HG03175 (cell line): ENCODE data around the gene PCSK6.

ENCODE experiments used
- ATAC-seq: cut with Tn5 transposase; IDR thresholded peaks from one replicate; pipeline ENCODE4 v1.9.1; 2021; ENCODE audit warnings: mild to moderate bottlenecking, moderate library complexity; ENCODE audit not compliant: unreplicated experiment

The PCSK6 gene

GRCh38 chr15:101449471-101450402 is 39.8 kb downstream of the PCSK6 start:
- ATAC-seq = no peak

- ATAC-seq = no peak
Observed at GRCh38 chr15:101448336-101448735, 41.2 kb downstream of the PCSK6 start.

- ATAC-seq = no peak
Observed at GRCh38 chr15:101447561-101448071, 41.9 kb downstream of the PCSK6 start.

- ATAC-seq = no peak
Observed at GRCh38 chr15:101447168-101447533, 42.4 kb downstream of the PCSK6 start.

GRCh38 chr15:101446518-101447167 is 42.9 kb downstream of the PCSK6 start:
- ATAC-seq = no peak

DNA sequence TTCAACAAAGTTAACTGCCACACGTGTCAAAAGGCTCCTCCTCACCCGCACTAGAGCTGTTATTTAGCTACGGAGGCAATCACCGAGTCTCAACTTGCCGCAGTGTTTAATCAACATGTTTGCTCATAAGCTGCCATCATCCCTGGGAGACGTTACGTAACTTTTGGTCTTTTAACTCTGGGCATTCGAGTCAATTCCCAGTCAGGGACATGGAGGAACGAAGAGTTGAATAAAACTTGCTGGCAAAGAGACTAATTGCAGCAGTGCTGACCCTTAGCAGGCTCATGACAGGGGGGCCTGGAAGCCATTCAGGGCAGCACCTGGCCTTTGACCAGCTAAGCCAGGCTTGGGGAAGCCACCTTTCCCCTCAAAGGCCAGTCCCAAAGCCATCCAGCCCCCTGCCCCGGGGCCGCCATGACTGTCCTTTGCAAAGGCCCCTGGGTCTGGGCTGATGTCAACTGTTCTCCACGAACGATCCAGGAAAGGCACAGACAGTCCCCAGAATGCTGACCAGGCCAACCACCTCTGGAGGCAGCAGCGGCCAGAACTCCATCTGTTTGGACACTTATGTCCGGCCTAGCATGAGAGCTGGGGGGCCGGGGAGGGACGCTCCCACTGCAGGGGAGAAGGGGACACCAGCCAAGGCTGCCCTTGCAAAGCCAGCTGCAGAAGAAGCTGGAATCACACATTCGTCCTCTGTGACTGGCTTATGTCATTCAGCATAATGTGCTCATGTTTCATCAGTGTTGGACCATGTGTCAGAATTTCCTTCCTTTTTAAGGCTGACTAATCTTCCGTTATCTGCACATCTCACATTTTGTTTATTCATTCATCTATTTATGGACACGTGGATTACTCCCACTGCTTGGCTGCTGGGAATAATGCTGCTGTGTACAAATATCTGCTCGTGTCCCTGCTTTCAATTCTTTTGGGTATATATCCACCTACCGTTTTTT is 43.7 kb downstream of the PCSK6 start:
- ATAC-seq = no peak

- no peak for ATAC-seq
Observed at GRCh38 chr15:101444807-101445508, 44.5 kb downstream of the PCSK6 start.

DNA sequence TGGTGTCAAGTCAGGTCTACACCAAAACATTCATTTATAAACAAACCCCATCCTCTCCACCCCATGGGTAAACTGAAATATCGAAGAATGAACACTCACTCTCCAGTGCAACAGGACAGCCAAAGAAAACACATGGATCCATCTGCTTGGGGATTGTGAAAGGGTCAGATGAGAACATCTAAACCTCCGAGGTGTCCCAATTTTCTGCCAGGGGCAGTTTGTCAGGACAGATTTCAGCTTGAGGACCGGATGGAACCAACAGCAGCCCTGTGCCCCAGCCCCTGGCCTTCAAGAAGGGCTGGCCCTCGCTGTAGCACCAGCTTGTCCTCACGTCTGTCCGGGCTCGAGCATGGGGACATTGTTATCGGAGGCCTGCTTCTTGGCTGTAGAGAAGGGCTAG is 45.5 kb downstream of the PCSK6 start:
- no peak for ATAC-seq

- ATAC-seq = no peak
Observed at GRCh38 chr15:101442272-101442671, 47.2 kb downstream of the PCSK6 start.

DNA sequence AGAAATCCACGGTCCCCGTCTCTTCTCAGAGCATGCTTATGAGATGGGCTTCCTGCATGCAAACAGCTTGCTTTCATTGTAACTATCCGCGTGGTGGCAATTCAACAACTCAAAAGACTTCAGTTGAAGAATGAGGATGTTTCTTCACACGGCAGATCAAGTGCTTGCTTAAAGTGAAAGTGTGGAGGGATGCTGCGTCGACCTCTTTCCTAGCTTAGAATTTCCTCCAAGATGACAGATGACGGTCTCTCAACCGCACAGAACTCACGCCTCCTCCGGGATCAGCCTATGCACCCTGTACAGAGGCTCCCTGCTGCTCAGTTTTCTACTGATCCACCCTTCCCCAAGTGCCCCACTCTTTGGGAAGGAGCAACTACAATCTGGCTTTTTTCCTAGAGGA is 47.8 kb downstream of the PCSK6 start:
- no peak for ATAC-seq

- ATAC-seq = no peak
Observed at GRCh38 chr15:101440846-101441590, 48.5 kb downstream of the PCSK6 start.

- ATAC-seq = no peak
Observed at GRCh38 chr15:101439920-101440319, 49.6 kb downstream of the PCSK6 start.

DNA sequence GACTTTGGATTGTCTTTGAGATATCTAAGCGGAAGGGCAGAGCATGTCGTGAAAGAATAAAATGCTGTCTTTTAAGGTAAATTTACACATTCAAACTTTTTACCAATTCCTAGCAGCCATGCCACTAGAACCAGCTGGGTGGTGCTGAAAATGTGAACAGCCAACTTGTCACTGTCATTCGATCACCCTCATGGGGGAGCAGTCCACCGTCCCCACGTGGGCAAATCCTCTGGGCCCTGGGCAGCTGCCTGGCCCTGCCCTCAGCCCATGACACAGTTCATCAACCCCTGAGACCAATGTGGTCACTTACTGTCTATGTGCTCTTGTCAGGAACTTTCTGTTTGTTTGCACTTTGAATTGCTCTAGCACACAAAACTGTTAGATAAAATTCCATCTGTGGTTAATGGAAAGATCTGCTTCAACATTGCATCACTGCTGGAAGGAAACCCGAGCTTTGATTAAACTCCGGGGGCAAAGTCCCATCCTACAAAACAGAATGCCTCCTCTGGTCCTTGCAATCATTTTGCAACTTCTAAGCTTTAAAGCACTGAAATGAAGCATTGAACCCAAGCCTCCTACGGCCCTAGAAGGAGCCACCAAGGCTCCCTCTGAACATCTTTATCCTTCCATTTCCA is 50.1 kb downstream of the PCSK6 start:
- no peak for ATAC-seq

- ATAC-seq = no peak
Observed at GRCh38 chr15:101438482-101439284, 50.8 kb downstream of the PCSK6 start.

DNA sequence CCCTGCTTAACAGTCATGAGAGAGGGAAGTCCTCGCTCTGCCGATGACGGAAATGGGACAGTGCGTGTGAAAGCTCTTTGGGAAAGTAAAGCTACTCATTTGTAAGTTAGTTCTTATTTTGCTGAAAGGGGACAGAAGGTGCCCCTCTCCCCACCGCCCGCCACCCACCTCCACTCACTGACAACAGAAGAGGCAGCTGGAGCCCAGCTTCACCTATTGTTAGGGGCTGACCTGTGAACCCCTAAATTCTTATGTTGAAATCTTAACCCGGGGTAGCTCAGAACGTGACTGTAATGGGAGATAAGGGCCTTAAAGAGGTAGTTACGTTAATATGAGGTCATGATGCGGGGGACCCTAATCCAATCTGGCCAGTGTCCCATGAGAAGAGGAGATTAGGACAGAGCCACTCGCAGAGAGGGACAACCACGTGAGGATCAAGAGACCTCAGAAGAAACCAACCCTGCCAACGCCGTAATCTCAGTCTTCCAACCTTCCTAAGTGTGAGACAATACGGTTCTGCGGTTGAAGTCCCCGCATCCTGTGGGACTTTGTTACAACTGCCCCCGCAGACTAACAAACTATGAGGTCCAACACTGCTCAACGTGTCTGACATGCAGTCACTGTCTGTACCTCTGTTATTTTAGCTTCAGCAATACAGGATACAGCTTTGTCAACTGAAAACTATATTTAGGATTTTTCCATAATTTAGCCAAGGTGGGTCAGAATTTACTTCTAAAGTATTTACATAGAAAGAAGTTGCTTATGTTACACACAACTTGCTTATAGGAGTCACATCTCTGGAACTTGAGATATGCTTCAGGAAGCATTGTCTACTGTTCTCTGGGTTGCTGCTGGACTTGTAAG is 51.7 kb downstream of the PCSK6 start:
- ATAC-seq = no peak

GRCh38 chr15:101437209-101437608 is 52.3 kb downstream of the PCSK6 start:
- no peak for ATAC-seq

DNA sequence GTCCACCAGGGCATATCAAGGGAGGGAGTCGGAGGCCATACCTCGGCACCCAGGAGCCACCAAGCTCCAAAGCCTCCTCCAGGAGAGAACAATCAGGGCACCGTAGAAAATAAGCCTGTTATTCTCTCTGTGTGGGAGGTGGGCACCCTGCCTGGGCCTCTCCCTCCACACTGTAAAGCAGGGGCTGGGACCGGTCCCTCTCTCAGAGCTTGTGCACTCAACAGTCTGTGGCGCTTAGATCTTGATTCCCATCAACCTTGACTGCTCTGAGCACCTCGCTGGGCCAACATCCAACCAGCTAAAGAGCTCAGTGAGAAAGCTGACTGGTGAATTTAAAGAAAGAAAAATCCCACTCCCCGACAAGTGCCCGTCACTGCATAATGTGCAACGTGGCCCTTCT is 53.0 kb downstream of the PCSK6 start:
- no peak for ATAC-seq
